ENCODE results near the gene DNAJC4. TPM values are rescaled to one million over a fixed set of nuclear protein-coding genes. Genes with fewer than 3 reads are reported as not detected.

Gene DNAJC4
- polyA plus RNA-seq, 2 of the 4 experiments (the other 2 are of a cell fraction) = 9.8 to 16.2 TPM

DNA sequence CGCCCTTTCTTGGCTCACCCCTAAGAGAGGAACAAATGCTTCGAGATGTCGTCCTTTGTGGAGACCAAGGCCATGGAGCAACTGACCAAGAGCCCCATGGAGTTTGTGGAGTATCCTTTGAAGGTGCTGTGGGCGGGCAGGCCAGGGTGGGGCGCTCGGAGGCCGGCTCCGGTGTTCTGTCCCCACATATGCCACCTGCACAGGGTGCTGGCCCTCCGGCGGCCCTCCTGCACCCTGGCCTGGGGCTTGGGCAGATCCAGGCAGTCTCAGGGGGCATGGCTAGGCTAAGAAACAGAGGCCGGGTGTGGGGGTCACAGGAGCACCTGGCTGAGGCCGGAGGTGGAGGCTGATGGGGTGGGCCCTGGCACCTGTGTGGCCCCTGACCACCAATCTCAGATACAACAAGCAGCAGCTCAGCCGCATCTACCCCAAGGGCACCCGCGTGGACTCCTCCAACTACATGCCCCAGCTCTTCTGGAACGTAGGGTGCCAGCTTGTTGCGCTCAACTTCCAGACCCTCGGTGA is 31.3 kb downstream of the DNAJC4 start:
- WGBS (ENCODE audit: missing lambda C conversion rate) = 93% methylated on average over 13 of the region's 18 CpGs
- no peak for FAIRE-seq
- CTCF ChIA-PET = interaction anchor here (13.4 to 16.0 kb wide), 2 partner anchors 14 to 41 kb away, joined by 220 read pairs; partner anchors contain the start of genes CATSPERZ, ESRRA, PLCB3 and PPP1R14B
- ATAC-seq = no peak
- no peak overlapping the region for H3K4me2 ChIP-seq
- no peaks in the 10 kb centered on the region for H3K9me3 ChIP-seq
- DNase-seq (ENCODE audit: low read depth in 1 of 2, low spot score in 1 of 2) = no peak
- peaks cover 2% of the 10 kb centered on the region; the same call in 1 of the 3 replicates for H3K4me1 ChIP-seq
- no peak overlapping the region for H3K4me3 ChIP-seq
- H3K27ac ChIP-seq = no peak overlapping the region
- TF ChIP-seq, protein P1, sequence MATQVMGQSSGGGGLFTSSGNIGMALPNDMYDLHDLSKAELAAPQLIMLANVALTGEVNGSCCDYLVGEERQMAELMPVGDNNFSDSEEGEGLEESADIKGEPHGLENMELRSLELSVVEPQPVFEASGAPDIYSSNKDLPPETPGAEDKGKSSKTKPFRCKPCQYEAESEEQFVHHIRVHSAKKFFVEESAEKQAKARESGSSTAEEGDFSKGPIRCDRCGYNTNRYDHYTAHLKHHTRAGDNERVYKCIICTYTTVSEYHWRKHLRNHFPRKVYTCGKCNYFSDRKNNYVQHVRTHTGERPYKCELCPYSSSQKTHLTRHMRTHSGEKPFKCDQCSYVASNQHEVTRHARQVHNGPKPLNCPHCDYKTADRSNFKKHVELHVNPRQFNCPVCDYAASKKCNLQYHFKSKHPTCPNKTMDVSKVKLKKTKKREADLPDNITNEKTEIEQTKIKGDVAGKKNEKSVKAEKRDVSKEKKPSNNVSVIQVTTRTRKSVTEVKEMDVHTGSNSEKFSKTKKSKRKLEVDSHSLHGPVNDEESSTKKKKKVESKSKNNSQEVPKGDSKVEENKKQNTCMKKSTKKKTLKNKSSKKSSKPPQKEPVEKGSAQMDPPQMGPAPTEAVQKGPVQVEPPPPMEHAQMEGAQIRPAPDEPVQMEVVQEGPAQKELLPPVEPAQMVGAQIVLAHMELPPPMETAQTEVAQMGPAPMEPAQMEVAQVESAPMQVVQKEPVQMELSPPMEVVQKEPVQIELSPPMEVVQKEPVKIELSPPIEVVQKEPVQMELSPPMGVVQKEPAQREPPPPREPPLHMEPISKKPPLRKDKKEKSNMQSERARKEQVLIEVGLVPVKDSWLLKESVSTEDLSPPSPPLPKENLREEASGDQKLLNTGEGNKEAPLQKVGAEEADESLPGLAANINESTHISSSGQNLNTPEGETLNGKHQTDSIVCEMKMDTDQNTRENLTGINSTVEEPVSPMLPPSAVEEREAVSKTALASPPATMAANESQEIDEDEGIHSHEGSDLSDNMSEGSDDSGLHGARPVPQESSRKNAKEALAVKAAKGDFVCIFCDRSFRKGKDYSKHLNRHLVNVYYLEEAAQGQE (IDR thresholded peaks at IDR 0.05) = no peak
- TF ChIP-seq, protein P2, sequence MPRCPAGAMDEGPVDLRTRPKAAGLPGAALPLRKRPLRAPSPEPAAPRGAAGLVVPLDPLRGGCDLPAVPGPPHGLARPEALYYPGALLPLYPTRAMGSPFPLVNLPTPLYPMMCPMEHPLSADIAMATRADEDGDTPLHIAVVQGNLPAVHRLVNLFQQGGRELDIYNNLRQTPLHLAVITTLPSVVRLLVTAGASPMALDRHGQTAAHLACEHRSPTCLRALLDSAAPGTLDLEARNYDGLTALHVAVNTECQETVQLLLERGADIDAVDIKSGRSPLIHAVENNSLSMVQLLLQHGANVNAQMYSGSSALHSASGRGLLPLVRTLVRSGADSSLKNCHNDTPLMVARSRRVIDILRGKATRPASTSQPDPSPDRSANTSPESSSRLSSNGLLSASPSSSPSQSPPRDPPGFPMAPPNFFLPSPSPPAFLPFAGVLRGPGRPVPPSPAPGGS (IDR thresholded peaks at IDR 0.05) = no peak
- TF ChIP-seq GATA3 (IDR thresholded peaks at IDR 0.05; ENCODE audit: borderline replicate concordance) = no peak
- TF ChIP-seq, protein P3, sequence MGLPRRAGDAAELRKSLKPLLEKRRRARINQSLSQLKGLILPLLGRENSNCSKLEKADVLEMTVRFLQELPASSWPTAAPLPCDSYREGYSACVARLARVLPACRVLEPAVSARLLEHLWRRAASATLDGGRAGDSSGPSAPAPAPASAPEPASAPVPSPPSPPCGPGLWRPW (IDR thresholded peaks at IDR 0.05) = no peak
- TF ChIP-seq, protein P4, sequence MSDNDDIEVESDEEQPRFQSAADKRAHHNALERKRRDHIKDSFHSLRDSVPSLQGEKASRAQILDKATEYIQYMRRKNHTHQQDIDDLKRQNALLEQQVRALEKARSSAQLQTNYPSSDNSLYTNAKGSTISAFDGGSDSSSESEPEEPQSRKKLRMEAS (IDR thresholded peaks at IDR 0.05) = no peak
- TF ChIP-seq PHF8 (IDR thresholded peaks at IDR 0.05; ENCODE audit: borderline replicate concordance, low read depth) = no peak
- TF ChIP-seq CHD4 (IDR thresholded peaks at IDR 0.05; ENCODE audit: borderline replicate concordance) = no peak
- TF ChIP-seq ZNF302 (CRISPR knock-in tag; IDR thresholded peaks at IDR 0.05) = no peak
- TF ChIP-seq, protein P5, sequence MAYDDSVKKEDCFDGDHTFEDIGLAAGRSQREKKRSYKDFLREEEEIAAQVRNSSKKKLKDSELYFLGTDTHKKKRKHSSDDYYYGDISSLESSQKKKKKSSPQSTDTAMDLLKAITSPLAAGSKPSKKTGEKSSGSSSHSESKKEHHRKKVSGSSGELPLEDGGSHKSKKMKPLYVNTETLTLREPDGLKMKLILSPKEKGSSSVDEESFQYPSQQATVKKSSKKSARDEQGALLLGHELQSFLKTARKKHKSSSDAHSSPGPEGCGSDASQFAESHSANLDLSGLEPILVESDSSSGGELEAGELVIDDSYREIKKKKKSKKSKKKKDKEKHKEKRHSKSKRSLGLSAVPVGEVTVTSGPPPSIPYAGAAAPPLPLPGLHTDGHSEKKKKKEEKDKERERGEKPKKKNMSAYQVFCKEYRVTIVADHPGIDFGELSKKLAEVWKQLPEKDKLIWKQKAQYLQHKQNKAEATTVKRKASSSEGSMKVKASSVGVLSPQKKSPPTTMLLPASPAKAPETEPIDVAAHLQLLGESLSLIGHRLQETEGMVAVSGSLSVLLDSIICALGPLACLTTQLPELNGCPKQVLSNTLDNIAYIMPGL (CRISPR knock-in tag; IDR thresholded peaks at IDR 0.05; ENCODE audit: borderline replicate concordance) = no peak
- no peak for TF ChIP-seq ZFP36 (IDR thresholded peaks at IDR 0.05; ENCODE audit: borderline replicate concordance, partially characterized antibody)
- no peak for TF ChIP-seq RARB (CRISPR knock-in tag; IDR thresholded peaks at IDR 0.05)
- no peak for TF ChIP-seq NPAS2 (CRISPR knock-in tag; IDR thresholded peaks at IDR 0.05; ENCODE audit: borderline replicate concordance)
- TF ChIP-seq, protein P6, sequence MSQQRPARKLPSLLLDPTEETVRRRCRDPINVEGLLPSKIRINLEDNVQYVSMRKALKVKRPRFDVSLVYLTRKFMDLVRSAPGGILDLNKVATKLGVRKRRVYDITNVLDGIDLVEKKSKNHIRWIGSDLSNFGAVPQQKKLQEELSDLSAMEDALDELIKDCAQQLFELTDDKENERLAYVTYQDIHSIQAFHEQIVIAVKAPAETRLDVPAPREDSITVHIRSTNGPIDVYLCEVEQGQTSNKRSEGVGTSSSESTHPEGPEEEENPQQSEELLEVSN (IDR thresholded peaks at IDR 0.05; ENCODE audit: borderline replicate concordance, low read depth) = no peak
- TF ChIP-seq CBX2 (IDR thresholded peaks at IDR 0.05; ENCODE audit: borderline replicate concordance, low read depth) = no peak
- POLR2A ChIA-PET = no interaction called here

DNA sequence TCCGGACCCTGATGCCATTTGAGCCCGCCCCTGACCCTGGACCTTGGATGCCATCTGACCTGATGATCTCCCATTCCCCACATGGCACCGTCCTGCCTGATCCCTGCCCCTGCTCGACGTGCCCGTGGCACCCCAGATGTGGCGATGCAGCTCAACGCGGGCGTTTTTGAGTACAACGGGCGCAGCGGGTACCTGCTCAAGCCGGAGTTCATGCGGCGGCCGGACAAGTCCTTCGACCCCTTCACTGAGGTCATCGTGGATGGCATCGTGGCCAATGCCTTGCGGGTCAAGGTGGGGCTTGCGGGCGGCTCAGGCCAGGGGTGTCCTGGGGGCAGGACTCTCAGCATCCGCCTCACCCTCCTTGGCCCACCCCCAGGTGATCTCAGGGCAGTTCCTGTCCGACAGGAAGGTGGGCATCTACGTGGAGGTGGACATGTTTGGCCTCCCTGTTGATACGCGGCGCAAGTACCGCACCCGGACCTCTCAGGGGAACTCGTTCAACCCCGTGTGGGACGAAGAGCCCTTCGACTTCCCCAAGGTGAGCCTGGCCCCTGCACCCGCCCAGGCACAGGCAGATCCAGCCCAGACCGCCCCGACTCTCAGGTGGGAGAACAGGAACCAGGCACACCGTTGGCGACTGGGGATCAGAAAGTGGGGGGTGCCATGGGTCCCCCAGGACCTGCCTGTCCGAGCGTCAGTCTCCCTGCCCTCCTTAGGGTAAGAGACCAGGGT is 32.1 kb downstream of the DNAJC4 start:
- H3K4me1 ChIP-seq = no peaks in the 10 kb centered on the region
- POLR2A ChIA-PET = interaction anchor here (1.7 kb wide), 1 partner anchor 42 kb away, joined by 6 read pairs; no protein-coding TSS in a partner anchor
- no peak overlapping the region for H3K4me2 ChIP-seq
- no peak overlapping the region for H3K4me3 ChIP-seq
- no peaks in the 10 kb centered on the region for H3K9me3 ChIP-seq
- TF ChIP-seq KDM1A (IDR thresholded peaks at IDR 0.05; ENCODE audit: low read depth) = no peak
- no peak for TF ChIP-seq JUNB (IDR thresholded peaks at IDR 0.05)
- TF ChIP-seq, protein P7, sequence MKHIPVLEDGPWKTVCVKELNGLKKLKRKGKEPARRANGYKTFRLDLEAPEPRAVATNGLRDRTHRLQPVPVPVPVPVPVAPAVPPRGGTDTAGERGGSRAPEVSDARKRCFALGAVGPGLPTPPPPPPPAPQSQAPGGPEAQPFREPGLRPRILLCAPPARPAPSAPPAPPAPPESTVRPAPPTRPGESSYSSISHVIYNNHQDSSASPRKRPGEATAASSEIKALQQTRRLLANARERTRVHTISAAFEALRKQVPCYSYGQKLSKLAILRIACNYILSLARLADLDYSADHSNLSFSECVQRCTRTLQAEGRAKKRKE (CRISPR knock-in tag; IDR thresholded peaks at IDR 0.05; ENCODE audit: low read depth) = no peak
- no peak for TF ChIP-seq KDM5A (IDR thresholded peaks at IDR 0.05)
- TF ChIP-seq GATA3 (IDR thresholded peaks at IDR 0.05; ENCODE audit: borderline replicate concordance) = no peak
- TF ChIP-seq EP300 (IDR thresholded peaks at IDR 0.05) = no peak
- TF ChIP-seq BHLHE40 (IDR thresholded peaks at IDR 0.05; ENCODE audit: low read depth, low read length) = no peak
- no peak for TF ChIP-seq ZSCAN20 (CRISPR knock-in tag; IDR thresholded peaks at IDR 0.05)
- TF ChIP-seq, protein P8, sequence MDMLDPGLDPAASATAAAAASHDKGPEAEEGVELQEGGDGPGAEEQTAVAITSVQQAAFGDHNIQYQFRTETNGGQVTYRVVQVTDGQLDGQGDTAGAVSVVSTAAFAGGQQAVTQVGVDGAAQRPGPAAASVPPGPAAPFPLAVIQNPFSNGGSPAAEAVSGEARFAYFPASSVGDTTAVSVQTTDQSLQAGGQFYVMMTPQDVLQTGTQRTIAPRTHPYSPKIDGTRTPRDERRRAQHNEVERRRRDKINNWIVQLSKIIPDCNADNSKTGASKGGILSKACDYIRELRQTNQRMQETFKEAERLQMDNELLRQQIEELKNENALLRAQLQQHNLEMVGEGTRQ (IDR thresholded peaks at IDR 0.05) = no peak
- TF ChIP-seq FOSL2 (IDR thresholded peaks at IDR 0.05) = no peak
- no peak for TF ChIP-seq FOSL2 (CRISPR knock-in tag; IDR thresholded peaks at IDR 0.05)
- no peak for TF ChIP-seq HOXA7 (CRISPR knock-in tag; IDR thresholded peaks at IDR 0.05)
- no peak overlapping the region for H3K27ac ChIP-seq
- FAIRE-seq (no peak), DNase-seq (ENCODE audit: low read depth in 1 of 2, low spot score in 1 of 2) (no peak), ATAC-seq (no peak)
- CTCF ChIA-PET = interaction anchor here (0.9 to 16.0 kb wide), 5 partner anchors 9 to 57 kb away, joined by 3 to 220 read pairs (median 4); partner anchors contain the start of genes CATSPERZ, ESRRA, PLCB3 and PPP1R14B
- WGBS (ENCODE audit: missing lambda C conversion rate) = 94% methylated on average over 32 of the region's 42 CpGs

All from A549 (cell line).